ENCODE data around the gene RXRA.

RXRA gene

GRCh38 chr9:134325096-134325812, 1.0 kb upstream of the RXRA start:
- peak; percentile 61 for DNase-seq

- no peak for DNase-seq
Observed at GRCh38 chr9:134326724-134327601, 708 bp downstream of the RXRA start.

GRCh38 chr9:134327671-134328231, 1.5 kb downstream of the RXRA start:
- no peak for DNase-seq

GRCh38 chr9:134328341-134328840, 2.1 kb downstream of the RXRA start:
- DNase-seq = no peak

- DNase-seq = no peak
Observed at GRCh38 chr9:134328841-134329575, 2.8 kb downstream of the RXRA start.

- DNase-seq = no peak
Observed at GRCh38 chr9:134329576-134329855, 3.3 kb downstream of the RXRA start.

GRCh38 chr9:134329886-134330285, 3.6 kb downstream of the RXRA start:
- DNase-seq = no peak

- DNase-seq = no peak
Observed at GRCh38 chr9:134330590-134330989, 4.3 kb downstream of the RXRA start.

- no peak for DNase-seq
Observed at GRCh38 chr9:134331186-134332025, 5.2 kb downstream of the RXRA start.

- no peak for DNase-seq
Observed at GRCh38 chr9:134332266-134332665, 6.0 kb downstream of the RXRA start.

GRCh38 chr9:134332841-134333233, 6.6 kb downstream of the RXRA start:
- DNase-seq = no peak

- DNase-seq = no peak
Observed at GRCh38 chr9:134333234-134333873, 7.1 kb downstream of the RXRA start.

GRCh38 chr9:134333874-134334581, 7.8 kb downstream of the RXRA start:
- no peak for DNase-seq

GRCh38 chr9:134335061-134335460, 8.8 kb downstream of the RXRA start:
- no peak for DNase-seq

- no peak for DNase-seq
Observed at GRCh38 chr9:134335486-134336220, 9.4 kb downstream of the RXRA start.

GRCh38 chr9:134336228-134336627, 10.0 kb downstream of the RXRA start:
- DNase-seq = no peak

- DNase-seq = no peak
Observed at GRCh38 chr9:134336924-134337323, 10.7 kb downstream of the RXRA start.

- DNase-seq = no peak
Observed at GRCh38 chr9:134337469-134337868, 11.2 kb downstream of the RXRA start.

GRCh38 chr9:134338394-134339182, 12.3 kb downstream of the RXRA start:
- no peak for DNase-seq
